ENCODE results near the gene ITPR2. TPM values are rescaled to one million over a fixed set of nuclear protein-coding genes. Genes with fewer than 3 reads are reported as not detected.

Gene ITPR2
- total and polyA plus RNA-seq, 2 of the 8 experiments (the other 6 are each of a cell fraction or from before 2014, with no cell fraction given): 4.1 to 48.3 TPM

GRCh38 chr12:26636710-26637328 lies 196.2 kb downstream of the ITPR2 start:
- Histone ChIP-seq H4K91ac (replicated peaks; ENCODE audit: insufficient read length, low read length) (no peak overlapping the region), H3K9ac (replicated peaks in 1 of 4; ENCODE audit: extremely low read depth in 1 of 4, low read depth in 3 of 4, low read length in 3 of 4) (no peak overlapping the region), H3K27ac (ENCODE audit: low read depth, low read length) (no peak overlapping the region), H2AFZ (ENCODE audit: low read length) (no peak overlapping the region), H2BK120ac (replicated peaks; ENCODE audit: low read depth, low read length) (no peak overlapping the region), H3K23me2 (ENCODE audit: low read depth, low read length) (no peaks in the 10 kb centered on the region), H3K4me3 (ENCODE audit: extremely low read depth in 1 of 4, insufficient read depth in 2 of 4, low read depth in 3 of 4, low read length in 4 of 4) (no peak overlapping the region), H2BK20ac (ENCODE audit: low read length) (no peak overlapping the region), H3K36me3 (ENCODE audit: control insufficient read depth in 2 of 4, insufficient read depth in 4 of 4, low read length in 3 of 4) (no peaks in the 10 kb centered on the region), H2BK12ac (ENCODE audit: low read depth, low read length) (no peak overlapping the region), H4K20me1 (replicated peaks in 1 of 2; ENCODE audit: control insufficient read depth in 1 of 2, insufficient read depth in 2 of 2, low read length in 2 of 2) (no peaks in the 10 kb centered on the region), H3K27me3 (replicated peaks in 1 of 4; ENCODE audit: control insufficient read depth in 3 of 4, extremely low read depth in 1 of 4, insufficient read depth in 3 of 4, low read length in 3 of 4) (no peaks in the 10 kb centered on the region; a peak in 1 of 7 replicates), H3K4ac (replicated peaks; ENCODE audit: insufficient read length, low read depth, low read length) (no peak overlapping the region), H2BK5ac (ENCODE audit: low read depth, low read length) (no peak overlapping the region), H4K5ac (ENCODE audit: insufficient read length, low read depth, low read length) (no peak overlapping the region), H3K4me2 (ENCODE audit: insufficient read depth in 1 of 2, low read depth in 2 of 2, low read length in 2 of 2) (no peak overlapping the region), H3K4me1 (replicated peaks in 1 of 4; ENCODE audit: control insufficient read depth in 3 of 4, insufficient read depth in 4 of 4, low read length in 3 of 4) (peaks cover 0 to 7% (median 3%) of the 10 kb centered on the region in 4 experiments; a peak in 4 of 7 replicates), H3K79me1 (ENCODE audit: low read depth, low read length) (no peaks in the 10 kb centered on the region), H3K14ac (ENCODE audit: insufficient read length) (no peak overlapping the region), H3K9me3 (ENCODE audit: insufficient read depth in 2 of 2, low read depth in 1 of 2, low read length in 1 of 2) (no peaks in the 10 kb centered on the region), H3K79me2 (ENCODE audit: control insufficient read depth in 1 of 2, insufficient read depth in 2 of 2, low read length in 2 of 2) (no peaks in the 10 kb centered on the region), H3K18ac (ENCODE audit: extremely low read depth, low read length) (no peak overlapping the region), H2BK15ac (ENCODE audit: low read length) (no peak overlapping the region), H4K8ac (ENCODE audit: extremely low read depth, insufficient read depth, low read length) (no peak overlapping the region), H3K56ac (replicated peaks; ENCODE audit: insufficient read length, low read depth, low read length) (no peak overlapping the region), H3K23ac (ENCODE audit: insufficient read length) (no peak overlapping the region), H2AK5ac (ENCODE audit: low read depth, low read length) (no peak overlapping the region)
- CTCF ChIA-PET (ENCODE audit: partially characterized antibody): no interaction called here
- DNase-seq (ENCODE audit: low read depth in 1 of 2, low spot score in 2 of 2): no peak
- 94% methylated on average over 2 of the region's 2 CpGs; no CpG with 5 or more reads in 1 of the 2 experiments for WGBS, 2 experiments (ENCODE audit: extremely low coverage in 1 of 2, insufficient coverage in 1 of 2, insufficient read length in 1 of 2, insufficient replicate concordance in 2 of 2, low coverage in 1 of 2, low lambda C conversion rate in 2 of 2, missing lambda C conversion rate in 1 of 2)
- FAIRE-seq: no peak
- POLR2A ChIA-PET (ENCODE audit: partially characterized antibody): no interaction called here
- TF ChIP-seq SIX5 (IDR thresholded peaks at IDR 0.05; ENCODE audit: low read depth, low read length): no peak
- TF ChIP-seq RXRA (IDR thresholded peaks at IDR 0.05; ENCODE audit: insufficient read depth, low read depth, low read length): no peak
- TF ChIP-seq NRF1 (IDR thresholded peaks at IDR 0.05; ENCODE audit: low read depth, low read length): no peak
- no peak for TF ChIP-seq TEAD4 (IDR thresholded peaks at IDR 0.05; ENCODE audit: low read depth, low read length)
- TF ChIP-seq BCL11A (IDR thresholded peaks at IDR 0.05; ENCODE audit: low read depth in 2 of 2, low read length in 2 of 2): no peak
- TF ChIP-seq KDM5A (IDR thresholded peaks at IDR 0.05; ENCODE audit: low read length): no peak
- no peak for TF ChIP-seq CHD1 (IDR thresholded peaks at IDR 0.05; ENCODE audit: low read depth, low read length)
- no peak for TF ChIP-seq SIN3A (conservative IDR thresholded peaks at IDR 0.05 in 1 of 2, IDR thresholded peaks at IDR 0.05 in 1 of 2; ENCODE audit: low read depth in 1 of 2, low read length in 2 of 2)
- no peak for TF ChIP-seq BACH1 (IDR thresholded peaks at IDR 0.05; ENCODE audit: low read length)
- no peak for TF ChIP-seq TAF1 (IDR thresholded peaks at IDR 0.05; ENCODE audit: low read depth, low read length)
- no peak for TF ChIP-seq EGR1 (IDR thresholded peaks at IDR 0.05; ENCODE audit: borderline replicate concordance, low read depth, low read length)
